Adrenal gland (tissue), 12 donors: ENCODE data around the gene SETBP1. TPM values are rescaled to one million over a fixed set of nuclear protein-coding genes. Genes with fewer than 3 reads are reported as not detected.

Source experiments
- DNase-seq, 7 donors: peaks; one replicate each; pipeline ENCODE4 v3.0.0-alpha.2; 2019 to 2020
- H3K27ac ChIP-seq, 5 donors: fragments of 200-600 bp; sonication (generic) in 4 of 5; 1 replicate in 3 of 5; 2 replicates in 2 of 5; pipeline versions ENCODE4 v1.5.1 to v1.8.0; 2016 to 2020; ENCODE audit warnings: mild to moderate bottlenecking in 1 of 5
- H3K27me3 ChIP-seq: fragments of 200-600 bp; 2 replicates; pipeline ENCODE4 v1.8.0; 2021
- H3K36me3 ChIP-seq, 2 donors: fragments of 200-600 bp; replicated peaks in 1 of 2; 1 replicate in 1 of 2; 2 replicates in 1 of 2; pipeline versions ENCODE4 v1.5.1 to v1.8.0; 2018 to 2022
- H3K4me1 ChIP-seq, 2 donors: fragments of 200-600 bp; replicated peaks in 1 of 2; 1 replicate in 1 of 2; 2 replicates in 1 of 2; pipeline versions ENCODE4 v1.5.1 to v1.8.0; 2018 to 2021
- H3K4me3 ChIP-seq, 4 donors: fragments of 200-600 bp; sonication (generic) in 3 of 4; one replicate each; pipeline ENCODE4 v1.5.1; 2016 to 2018
- H3K9me3 ChIP-seq, 3 donors: fragments of 200-600 bp; sonication (generic) in 1 of 3; replicated peaks in 1 of 3; 1 replicate in 2 of 3; 2 replicates in 1 of 3; pipeline versions ENCODE4 v1.5.1 to v1.8.0; 2016 to 2021
- POLR2A ChIP-seq, 2 donors: fragments of 450-650 bp; IDR thresholded peaks; one replicate each; pipeline ENCODE4 v1.6.1; 2017; ENCODE audit warnings: antibody characterized with exemption in 2 of 2, mild to moderate bottlenecking in 2 of 2, moderate library complexity in 1 of 2
- WGBS, 4 donors: extraction: QIAGEN DNeasy Blood & Tissue Kit in 2 of 4; methylation state at CpG; one replicate each; pipeline versions ENCODE4 v1.1.5 to v1.1.7; 2013 to 2017; 5-methylcytosine and 5-hydroxymethylcytosine counted together
- intact Hi-C, 2 donors: fragments of 100-400 bp; cut with DNase I; formaldehyde crosslinking; loops; one replicate each; pipeline versions ENCODE4 v1.14.1 to v1.15.0; 2022 to 2023
- polyA plus RNA-seq, 3 donors: library from polyadenylated mRNA; stranded (reverse); fragments of 200-250 nt in 2 of 3; fragments of 350-450 nt in 1 of 3; fragmentation: Illumina TruSeq in 1 of 3; extraction: RNeasy Lipid Tissue Mini Kit (QIAGEN cat#74804) in 1 of 3; gene quantifications; one replicate each; pipeline ENCODE4 v1.2.3, GENCODE V29; 2013 to 2014
- total RNA-seq, 9 donors: library from RNA; depleted of rRNA in 4 of 9; stranded (reverse); fragments of >200 nt in 4 of 9; fragments of 120-200 nt in 1 of 9; fragmentation: NEBNext Ultra II Directional in 1 of 9; extraction: Animal tissue kit (Norgen Biotek cat#: 25700) in 1 of 9; gene quantifications; one replicate each; pipeline versions ENCODE4 v1.1.0 to v1.2.4, GENCODE V29; 2013 to 2023
- TF ChIP-seq, protein P1 (sequence below), 6 experiments: fragments of 450-650 bp in 4 of 6; fragments of 200-600 bp in 2 of 6; sonication (generic) in 1 of 6; IDR thresholded peaks; 1 replicate in 5 of 6; 2 replicates in 1 of 6; pipeline versions ENCODE4 v1.5.1 to v1.8.0; 2016 to 2021; ENCODE audit warnings: antibody characterized with exemption in 6 of 6, mild to moderate bottlenecking in 2 of 6, moderate library complexity in 1 of 6
- donor health status: healthy with polysubstance abuse.
- donor health status: Bipolar disorder and iron deficiency.
- donor health status: DM: yes; HTN: yes; CAD: no.
- donor health status: DM: no; HTN: no; CAD: no.
- donor health status: DM: no; HTN: no; CAD: no.
- donor health status: DM: yes; HTN: yes; CAD: no.

The SETBP1 gene
- total and polyA plus RNA-seq, 12 donors: 1.2 to 18.0 (median 9.4) TPM

DNA sequence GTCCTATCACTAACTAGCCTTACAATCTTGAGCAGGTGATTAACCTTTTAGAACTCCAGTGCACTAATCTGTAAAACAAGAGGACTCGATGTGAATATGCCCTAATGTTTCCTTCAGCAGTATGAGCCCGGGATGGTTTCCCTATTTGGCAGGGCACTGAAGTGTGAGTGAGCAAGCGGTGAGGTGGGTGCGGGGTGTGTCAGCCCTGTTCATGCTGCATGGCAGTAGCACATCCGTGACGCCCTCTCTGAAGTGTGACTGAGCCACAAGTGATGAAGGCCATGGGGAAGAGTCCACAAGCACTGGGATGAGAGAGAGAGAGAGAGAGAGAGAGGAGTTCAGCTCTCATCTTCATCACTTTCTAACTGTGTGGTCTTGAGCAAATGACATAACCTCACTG lies 168.7 kb downstream of the SETBP1 start:
- H3K27ac ChIP-seq: no peak overlapping the region
- no peak for DNase-seq
- no peak overlapping the region for H3K4me3 ChIP-seq
- TF ChIP-seq, protein P1, sequence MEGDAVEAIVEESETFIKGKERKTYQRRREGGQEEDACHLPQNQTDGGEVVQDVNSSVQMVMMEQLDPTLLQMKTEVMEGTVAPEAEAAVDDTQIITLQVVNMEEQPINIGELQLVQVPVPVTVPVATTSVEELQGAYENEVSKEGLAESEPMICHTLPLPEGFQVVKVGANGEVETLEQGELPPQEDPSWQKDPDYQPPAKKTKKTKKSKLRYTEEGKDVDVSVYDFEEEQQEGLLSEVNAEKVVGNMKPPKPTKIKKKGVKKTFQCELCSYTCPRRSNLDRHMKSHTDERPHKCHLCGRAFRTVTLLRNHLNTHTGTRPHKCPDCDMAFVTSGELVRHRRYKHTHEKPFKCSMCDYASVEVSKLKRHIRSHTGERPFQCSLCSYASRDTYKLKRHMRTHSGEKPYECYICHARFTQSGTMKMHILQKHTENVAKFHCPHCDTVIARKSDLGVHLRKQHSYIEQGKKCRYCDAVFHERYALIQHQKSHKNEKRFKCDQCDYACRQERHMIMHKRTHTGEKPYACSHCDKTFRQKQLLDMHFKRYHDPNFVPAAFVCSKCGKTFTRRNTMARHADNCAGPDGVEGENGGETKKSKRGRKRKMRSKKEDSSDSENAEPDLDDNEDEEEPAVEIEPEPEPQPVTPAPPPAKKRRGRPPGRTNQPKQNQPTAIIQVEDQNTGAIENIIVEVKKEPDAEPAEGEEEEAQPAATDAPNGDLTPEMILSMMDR (IDR thresholded peaks at IDR 0.05): no peak
- TF ChIP-seq POLR2A (IDR thresholded peaks at IDR 0.05): no peak
- peaks cover 0 to 9% of the 10 kb centered on the region in 2 donors for H3K4me1 ChIP-seq
- intact Hi-C loops: no loop called here
- H3K36me3 ChIP-seq: no peaks in the 10 kb centered on the region
- 75 to 88% (median 84%) methylated on average over 6 of the region's 6 CpGs for WGBS, 4 donors
- H3K9me3 ChIP-seq: no peaks in the 10 kb centered on the region
- H3K27me3 ChIP-seq: no peaks in the 10 kb centered on the region

GRCh38 chr18:44850001-44850400 lies 169.3 kb downstream of the SETBP1 start:
- no peak overlapping the region for H3K4me3 ChIP-seq
- H3K27me3 ChIP-seq: no peaks in the 10 kb centered on the region
- DNase-seq: no peak
- peaks cover 0 to 9% of the 10 kb centered on the region in 2 donors for H3K4me1 ChIP-seq
- no peaks in the 10 kb centered on the region for H3K9me3 ChIP-seq
- H3K27ac ChIP-seq: no peak overlapping the region
- intact Hi-C loops: no loop called here
- 36 to 69% (median 44%) methylated on average over 2 of the region's 2 CpGs for WGBS, 4 donors
- H3K36me3 ChIP-seq: no peaks in the 10 kb centered on the region
- TF ChIP-seq, protein P1 (IDR thresholded peaks at IDR 0.05): no peak
- TF ChIP-seq POLR2A (IDR thresholded peaks at IDR 0.05): no peak

- Histone ChIP-seq H3K4me3 (no peak overlapping the region), H3K27me3 (no peaks in the 10 kb centered on the region), H3K36me3 (no peaks in the 10 kb centered on the region), H3K9me3 (no peaks in the 10 kb centered on the region), H3K4me1 (peaks cover 0 to 7% of the 10 kb centered on the region in 2 donors), H3K27ac (no peak overlapping the region)
- TF ChIP-seq, protein P1 (IDR thresholded peaks at IDR 0.05): no peak
- TF ChIP-seq POLR2A (IDR thresholded peaks at IDR 0.05): no peak
- intact Hi-C loops: no loop called here
- no peak for DNase-seq
- WGBS, 4 donors: 80 to 84% (median 83%) methylated on average over 12 to 13 of the region's 13 CpGs
Observed at GRCh38 chr18:44851856-44852621, 171.4 kb downstream of the SETBP1 start.

GRCh38 chr18:44852818-44853217 lies 172.1 kb downstream of the SETBP1 start:
- no peak overlapping the region for H3K27ac ChIP-seq
- H3K4me1 ChIP-seq: no peaks in the 10 kb centered on the region

More at GRCh38 chr18:44852818-44853217, 172.1 kb downstream of the SETBP1 start:
- Histone ChIP-seq H3K27me3 (no peaks in the 10 kb centered on the region), H3K36me3 (no peaks in the 10 kb centered on the region), H3K9me3 (no peaks in the 10 kb centered on the region), H3K4me3 (no peak overlapping the region)
- intact Hi-C loops: no loop called here
- DNase-seq: no peak
- TF ChIP-seq, protein P1 (IDR thresholded peaks at IDR 0.05): no peak
- no peak for TF ChIP-seq POLR2A (IDR thresholded peaks at IDR 0.05)
